ENCODE data around the gene PRKCQ. TPM values are rescaled to one million over a fixed set of nuclear protein-coding genes. Genes with fewer than 3 reads are reported as not detected.
"Not testable (repeated sequence)": the region's sequence is repeated elsewhere in the genome, so short reads cannot be mapped to it uniquely, and the experiment has no call there.

PRKCQ gene
- total and polyA plus RNA-seq, 4 donors, result 0.13 to 3.3 (median 0.45) TPM

GRCh38 chr10:6588082-6588481, 8.0 kb upstream of the PRKCQ start:
- TF ChIP-seq SP1 (IDR thresholded peaks at IDR 0.05) (no peak), FOXA2 (IDR thresholded peaks at IDR 0.05) (no peak), JUND (IDR thresholded peaks at IDR 0.05) (no peak), EGR1 (IDR thresholded peaks at IDR 0.05; ENCODE audit: low read depth in 2 of 2) (no peak), YY1 (IDR thresholded peaks at IDR 0.05) (no peak), RAD21 (IDR thresholded peaks at IDR 0.05) (no peak)
- WGBS, result 79% methylated on average over 3 of the region's 3 CpGs
- Histone ChIP-seq H3K27ac (ENCODE audit: low read depth in 1 of 2, low read length in 2 of 2) (no peak overlapping the region), H3K9me3 (ENCODE audit: control insufficient read depth in 4 of 4, low read length in 3 of 4) (no peaks in the 10 kb centered on the region), H3K4me1 (ENCODE audit: control insufficient read depth in 4 of 4, insufficient read depth in 4 of 4, low read length in 3 of 4) (no peaks in the 10 kb centered on the region), H3K9ac (ENCODE audit: low read depth in 1 of 2, low read length in 2 of 2) (no peak overlapping the region), H3K36me3 (ENCODE audit: control insufficient read depth in 4 of 4, insufficient read depth in 3 of 4, low read depth in 1 of 4, low read length in 3 of 4) (no peaks in the 10 kb centered on the region), H3K27me3 (ENCODE audit: control insufficient read depth in 4 of 4, insufficient read depth in 4 of 4, low read length in 3 of 4) (peaks cover 0 to 3% (median 0%) of the 10 kb centered on the region in 4 donors), H3K4me3 (ENCODE audit: low read depth in 1 of 3, low read length in 3 of 3) (no peak overlapping the region)
- no peak for DNase-seq (ENCODE audit: low spot score)

DNA sequence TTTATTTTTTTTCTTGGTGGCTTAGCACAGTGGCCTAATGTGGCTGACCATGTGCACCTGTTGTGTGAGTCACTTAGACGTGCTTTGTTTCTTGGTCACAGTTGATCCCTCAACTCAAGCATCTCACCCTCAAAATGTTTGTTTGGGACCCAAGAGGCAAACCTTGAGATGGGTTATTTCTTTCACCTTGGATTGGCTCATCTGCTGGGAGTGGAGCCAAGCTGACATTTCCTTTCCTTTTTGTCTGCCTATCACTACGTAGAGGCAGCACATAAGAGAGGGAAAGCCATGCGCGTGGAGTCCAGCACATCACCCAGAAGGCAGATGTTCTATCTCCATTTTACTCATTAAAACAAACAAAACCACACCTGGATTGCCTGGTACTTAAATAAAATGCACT, 6.4 kb upstream of the PRKCQ start:
- Histone ChIP-seq H3K9ac (ENCODE audit: low read depth in 1 of 2, low read length in 2 of 2) (no peak overlapping the region), H3K9me3 (ENCODE audit: control insufficient read depth in 4 of 4, low read length in 3 of 4) (no peaks in the 10 kb centered on the region), H3K27ac (ENCODE audit: low read depth in 1 of 2, low read length in 2 of 2) (no peak overlapping the region), H3K27me3 (ENCODE audit: control insufficient read depth in 4 of 4, insufficient read depth in 4 of 4, low read length in 3 of 4) (peaks cover 0 to 3% (median 0%) of the 10 kb centered on the region in 4 donors), H3K4me3 (ENCODE audit: low read depth in 1 of 3, low read length in 3 of 3) (no peak overlapping the region), H3K4me1 (ENCODE audit: control insufficient read depth in 4 of 4, insufficient read depth in 4 of 4, low read length in 3 of 4) (no peaks in the 10 kb centered on the region), H3K36me3 (ENCODE audit: control insufficient read depth in 4 of 4, insufficient read depth in 3 of 4, low read depth in 1 of 4, low read length in 3 of 4) (no peaks in the 10 kb centered on the region)
- no peak for TF ChIP-seq FOXA1 (IDR thresholded peaks at IDR 0.05)
- no peak for TF ChIP-seq RAD21 (IDR thresholded peaks at IDR 0.05)
- no peak for TF ChIP-seq FOXA2 (IDR thresholded peaks at IDR 0.05)
- TF ChIP-seq ATF3 (IDR thresholded peaks at IDR 0.05), result no peak
- no peak for DNase-seq (ENCODE audit: low spot score)
- WGBS, result 82% methylated on average over 4 of the region's 4 CpGs

DNA sequence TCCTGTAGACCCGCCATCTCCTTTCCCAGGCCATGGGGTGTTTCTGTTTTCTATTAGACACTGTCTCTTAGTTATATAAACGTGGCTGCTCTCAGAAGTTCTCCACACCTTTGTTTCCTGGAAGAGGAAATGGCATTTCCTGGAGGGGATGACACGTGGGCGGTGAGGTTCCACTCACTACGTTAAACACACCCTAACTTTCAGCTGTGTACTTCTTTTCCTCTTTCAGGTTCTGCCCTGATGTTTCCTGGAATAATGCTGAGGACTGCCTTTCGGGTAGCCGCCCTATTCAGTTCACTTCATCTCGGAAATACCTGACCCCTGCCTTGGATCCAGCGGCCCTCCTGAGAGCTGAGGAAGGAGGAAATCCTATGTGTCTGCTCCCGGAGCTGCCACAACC, 3.4 kb upstream of the PRKCQ start:
- Histone ChIP-seq H3K27me3 (ENCODE audit: control insufficient read depth in 4 of 4, insufficient read depth in 4 of 4, low read length in 3 of 4) (no peaks in the 10 kb centered on the region), H3K4me3 (ENCODE audit: low read depth in 1 of 3, low read length in 3 of 3) (no peak overlapping the region), H3K9me3 (ENCODE audit: control insufficient read depth in 4 of 4, low read length in 3 of 4) (no peaks in the 10 kb centered on the region), H3K9ac (ENCODE audit: low read depth in 1 of 2, low read length in 2 of 2) (no peak overlapping the region), H3K4me1 (ENCODE audit: control insufficient read depth in 4 of 4, insufficient read depth in 4 of 4, low read length in 3 of 4) (peaks cover 0 to 11% (median 6%) of the 10 kb centered on the region in 4 donors), H3K36me3 (ENCODE audit: control insufficient read depth in 4 of 4, insufficient read depth in 3 of 4, low read depth in 1 of 4, low read length in 3 of 4) (no peaks in the 10 kb centered on the region), H3K27ac (ENCODE audit: low read depth in 1 of 2, low read length in 2 of 2) (no peak overlapping the region)
- TF ChIP-seq GABPA (IDR thresholded peaks at IDR 0.05 in 1 of 2, conservative IDR thresholded peaks at IDR 0.05 in 1 of 2), result no peak
- 84% methylated on average over 10 of the region's 10 CpGs for WGBS
- no peak for DNase-seq (ENCODE audit: low spot score)

DNA sequence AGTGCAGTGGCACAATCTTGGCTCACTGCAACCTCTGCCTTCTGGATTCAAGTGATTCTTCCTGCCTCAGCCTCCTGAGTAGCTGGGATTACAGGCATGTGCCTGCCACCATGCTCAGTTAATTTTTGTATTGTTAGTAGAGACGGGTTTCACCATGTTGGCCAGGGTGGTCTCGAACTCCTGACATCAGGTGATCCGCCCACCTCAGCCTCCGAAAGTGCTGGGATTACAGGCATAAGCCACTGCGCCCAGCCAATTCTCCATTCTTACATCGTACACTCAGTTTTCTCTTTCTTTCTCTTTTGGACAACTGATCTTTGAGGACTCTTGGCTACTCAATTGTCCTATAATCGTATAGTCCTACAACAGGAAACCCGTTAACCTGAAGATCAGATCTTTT, 2.8 kb upstream of the PRKCQ start:
- not testable (repeated sequence) for H3K27ac ChIP-seq (ENCODE audit: low read depth in 1 of 2, low read length in 2 of 2); H3K27me3 ChIP-seq (ENCODE audit: control insufficient read depth in 4 of 4, insufficient read depth in 4 of 4, low read length in 3 of 4); H3K36me3 ChIP-seq (ENCODE audit: control insufficient read depth in 4 of 4, insufficient read depth in 3 of 4, low read depth in 1 of 4, low read length in 3 of 4); H3K9me3 ChIP-seq (ENCODE audit: control insufficient read depth in 4 of 4, low read length in 3 of 4); H3K4me3 ChIP-seq (ENCODE audit: low read depth in 1 of 3, low read length in 3 of 3); DNase-seq (ENCODE audit: low spot score); H3K9ac ChIP-seq (ENCODE audit: low read depth in 1 of 2, low read length in 2 of 2)
- 96% methylated on average over 8 of the region's 8 CpGs for WGBS
- H3K4me1 ChIP-seq (ENCODE audit: control insufficient read depth in 4 of 4, insufficient read depth in 4 of 4, low read length in 3 of 4), result peaks cover 0 to 11% (median 6%) of the 10 kb centered on the region in 4 donors

- Histone ChIP-seq H3K36me3 (ENCODE audit: control insufficient read depth in 4 of 4, insufficient read depth in 3 of 4, low read depth in 1 of 4, low read length in 3 of 4) (no peaks in the 10 kb centered on the region), H3K4me1 (ENCODE audit: control insufficient read depth in 4 of 4, insufficient read depth in 4 of 4, low read length in 3 of 4) (peaks cover 0 to 11% (median 6%) of the 10 kb centered on the region in 4 donors), H3K27ac (ENCODE audit: low read depth in 1 of 2, low read length in 2 of 2) (no peak overlapping the region), H3K9ac (ENCODE audit: low read depth in 1 of 2, low read length in 2 of 2) (no peak overlapping the region), H3K4me3 (ENCODE audit: low read depth in 1 of 3, low read length in 3 of 3) (no peak overlapping the region), H3K27me3 (ENCODE audit: control insufficient read depth in 4 of 4, insufficient read depth in 4 of 4, low read length in 3 of 4) (peaks cover 0 to 3% (median 0%) of the 10 kb centered on the region in 4 donors), H3K9me3 (ENCODE audit: control insufficient read depth in 4 of 4, low read length in 3 of 4) (no peaks in the 10 kb centered on the region)
- no peak for DNase-seq (ENCODE audit: low spot score)
- TF ChIP-seq RXRA (IDR thresholded peaks at IDR 0.05) (no peak), HNF4A (conservative IDR thresholded peaks at IDR 0.05) (no peak), FOXA1 (IDR thresholded peaks at IDR 0.05) (no peak), EGR1 (IDR thresholded peaks at IDR 0.05; ENCODE audit: low read depth in 2 of 2) (no peak), YY1 (IDR thresholded peaks at IDR 0.05) (no peak), GABPA (IDR thresholded peaks at IDR 0.05 in 1 of 2, conservative IDR thresholded peaks at IDR 0.05 in 1 of 2) (no peak), SP1 (IDR thresholded peaks at IDR 0.05) (no peak), RAD21 (IDR thresholded peaks at IDR 0.05) (no peak), NR2F2 (IDR thresholded peaks at IDR 0.05) (no peak), REST (IDR thresholded peaks at IDR 0.05) (no peak), TAF1 (conservative IDR thresholded peaks at IDR 0.05) (no peak)
- TF ChIP-seq, protein P1, sequence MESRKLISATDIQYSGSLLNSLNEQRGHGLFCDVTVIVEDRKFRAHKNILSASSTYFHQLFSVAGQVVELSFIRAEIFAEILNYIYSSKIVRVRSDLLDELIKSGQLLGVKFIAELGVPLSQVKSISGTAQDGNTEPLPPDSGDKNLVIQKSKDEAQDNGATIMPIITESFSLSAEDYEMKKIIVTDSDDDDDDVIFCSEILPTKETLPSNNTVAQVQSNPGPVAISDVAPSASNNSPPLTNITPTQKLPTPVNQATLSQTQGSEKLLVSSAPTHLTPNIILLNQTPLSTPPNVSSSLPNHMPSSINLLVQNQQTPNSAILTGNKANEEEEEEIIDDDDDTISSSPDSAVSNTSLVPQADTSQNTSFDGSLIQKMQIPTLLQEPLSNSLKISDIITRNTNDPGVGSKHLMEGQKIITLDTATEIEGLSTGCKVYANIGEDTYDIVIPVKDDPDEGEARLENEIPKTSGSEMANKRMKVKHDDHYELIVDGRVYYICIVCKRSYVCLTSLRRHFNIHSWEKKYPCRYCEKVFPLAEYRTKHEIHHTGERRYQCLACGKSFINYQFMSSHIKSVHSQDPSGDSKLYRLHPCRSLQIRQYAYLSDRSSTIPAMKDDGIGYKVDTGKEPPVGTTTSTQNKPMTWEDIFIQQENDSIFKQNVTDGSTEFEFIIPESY (IDR thresholded peaks at IDR 0.05), result no peak
- WGBS, result 97% methylated on average over 5 of the region's 5 CpGs
Measured at GRCh38 chr10:6582298-6582697, 2.2 kb upstream of the PRKCQ start.

Data from liver (tissue), 9 donors.